ENCODE data around the gene AP5Z1. TPM values are rescaled to one million over a fixed set of nuclear protein-coding genes. Genes with fewer than 3 reads are reported as not detected.

AP5Z1 gene
- total RNA-seq, 4 donors from 2014 or later: 51.0 to 93.0 (median 69.9) TPM

- H3K27ac ChIP-seq: peak overlapping the region; percentile 77 to 94 (median 88)
- peaks cover 0 to 19% (median 0%) of the 10 kb centered on the region in 3 donors for H3K36me3 ChIP-seq
- DNase-seq: peak in 2 of 3 donors; percentile 34 to 67
- H3K4me3 ChIP-seq: peak overlapping the region in 3 of 4 donors; percentile 40 to 42 (median 41)
- peaks cover 0 to 39% (median 7%) of the 10 kb centered on the region in 4 donors for H3K4me1 ChIP-seq
- TF ChIP-seq POLR2A (IDR thresholded peaks at IDR 0.05) (peak; percentile 27 to 45), CTCF (IDR thresholded peaks at IDR 0.05) (no peak)
- H3K27me3 ChIP-seq: no peaks in the 10 kb centered on the region
- no peaks in the 10 kb centered on the region for H3K9me3 ChIP-seq
These were observed 29.2 kb upstream of the AP5Z1 start for GRCh38 chr7:4745971-4746919.

GRCh38 chr7:4747013-4747412 is 28.4 kb upstream of the AP5Z1 start:
- no peaks in the 10 kb centered on the region for H3K27me3 ChIP-seq
- H3K9me3 ChIP-seq: no peaks in the 10 kb centered on the region
- H3K36me3 ChIP-seq: peaks cover 0 to 12% (median 0%) of the 10 kb centered on the region in 3 donors
- no peak for DNase-seq
- no peak for TF ChIP-seq CTCF (IDR thresholded peaks at IDR 0.05)
- no peak for TF ChIP-seq POLR2A (IDR thresholded peaks at IDR 0.05)
- H3K4me3 ChIP-seq: no peak overlapping the region
- peak overlapping the region; percentile 77 to 94 (median 88) for H3K27ac ChIP-seq
- H3K4me1 ChIP-seq: peaks cover 0 to 39% (median 7%) of the 10 kb centered on the region in 4 donors

GRCh38 chr7:4747746-4748145 is 27.7 kb upstream of the AP5Z1 start:
- peak overlapping the region in 2 of 4 donors; percentile 82 to 94 for H3K27ac ChIP-seq
- peaks cover 0 to 5% (median 0%) of the 10 kb centered on the region in 3 donors for H3K36me3 ChIP-seq
- no peaks in the 10 kb centered on the region for H3K9me3 ChIP-seq
- TF ChIP-seq POLR2A (IDR thresholded peaks at IDR 0.05) (no peak), CTCF (IDR thresholded peaks at IDR 0.05) (no peak)
- no peak for DNase-seq
- no peak overlapping the region for H3K4me3 ChIP-seq
- H3K27me3 ChIP-seq: no peaks in the 10 kb centered on the region
- H3K4me1 ChIP-seq: peaks cover 0 to 39% (median 7%) of the 10 kb centered on the region in 4 donors

GRCh38 chr7:4748231-4748681 is 27.2 kb upstream of the AP5Z1 start:
- TF ChIP-seq POLR2A (IDR thresholded peaks at IDR 0.05) (no peak), CTCF (IDR thresholded peaks at IDR 0.05) (no peak)
- Histone ChIP-seq H3K9me3 (no peaks in the 10 kb centered on the region), H3K27ac (no peak overlapping the region), H3K4me1 (peaks cover 0 to 37% (median 7%) of the 10 kb centered on the region in 4 donors), H3K36me3 (no peaks in the 10 kb centered on the region), H3K4me3 (no peak overlapping the region), H3K27me3 (no peaks in the 10 kb centered on the region)
- no peak for DNase-seq

GRCh38 chr7:4749363-4749762 is 26.1 kb upstream of the AP5Z1 start:
- no peak overlapping the region for H3K27ac ChIP-seq
- H3K4me1 ChIP-seq: peaks cover 0 to 35% (median 6%) of the 10 kb centered on the region in 4 donors
- DNase-seq: no peak
- H3K4me3 ChIP-seq: no peak overlapping the region
- no peaks in the 10 kb centered on the region for H3K27me3 ChIP-seq
- TF ChIP-seq CTCF (IDR thresholded peaks at IDR 0.05) (no peak), POLR2A (IDR thresholded peaks at IDR 0.05) (no peak)
- no peaks in the 10 kb centered on the region for H3K9me3 ChIP-seq
- H3K36me3 ChIP-seq: peaks cover 0 to 3% (median 0%) of the 10 kb centered on the region in 3 donors

Measured in Peyer's patch (tissue), 4 donors.